Stimulated activated CD4-positive, alpha-beta T cell treated with anti-CD3 and anti-CD28 coated beads, Interleukin-1b, Interleukin-23, amount 100 ng/mL, for 1 hour (primary cell): ENCODE results near the gene PTPN1.

Experiments used
- DNase-seq, 2 donors: peaks; one replicate each; pipeline ENCODE4 v3.0.0-alpha.2; 2020; ENCODE audit warnings: low read depth in 2 of 2

The PTPN1 gene

GRCh38 chr20:50513169-50514034 is 3.2 kb downstream of the PTPN1 start:
- DNase-seq = no peak

DNA sequence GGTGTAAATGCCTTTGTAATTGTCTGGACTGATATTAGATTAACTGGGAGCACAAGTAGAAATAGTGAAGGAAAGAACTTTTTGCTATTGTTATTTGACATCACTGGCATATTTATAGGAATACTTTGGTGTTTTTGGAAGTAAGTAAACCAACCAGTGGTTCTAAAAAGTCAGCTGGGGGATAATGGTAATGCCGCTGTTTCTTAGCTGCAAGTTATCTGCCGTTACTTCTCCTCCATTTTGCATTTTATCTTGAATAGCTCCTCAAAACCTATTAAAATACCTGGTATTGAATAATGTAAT is 3.8 kb downstream of the PTPN1 start:
- DNase-seq = no peak

GRCh38 chr20:50514750-50515149 is 4.6 kb downstream of the PTPN1 start:
- DNase-seq = no peak

DNA sequence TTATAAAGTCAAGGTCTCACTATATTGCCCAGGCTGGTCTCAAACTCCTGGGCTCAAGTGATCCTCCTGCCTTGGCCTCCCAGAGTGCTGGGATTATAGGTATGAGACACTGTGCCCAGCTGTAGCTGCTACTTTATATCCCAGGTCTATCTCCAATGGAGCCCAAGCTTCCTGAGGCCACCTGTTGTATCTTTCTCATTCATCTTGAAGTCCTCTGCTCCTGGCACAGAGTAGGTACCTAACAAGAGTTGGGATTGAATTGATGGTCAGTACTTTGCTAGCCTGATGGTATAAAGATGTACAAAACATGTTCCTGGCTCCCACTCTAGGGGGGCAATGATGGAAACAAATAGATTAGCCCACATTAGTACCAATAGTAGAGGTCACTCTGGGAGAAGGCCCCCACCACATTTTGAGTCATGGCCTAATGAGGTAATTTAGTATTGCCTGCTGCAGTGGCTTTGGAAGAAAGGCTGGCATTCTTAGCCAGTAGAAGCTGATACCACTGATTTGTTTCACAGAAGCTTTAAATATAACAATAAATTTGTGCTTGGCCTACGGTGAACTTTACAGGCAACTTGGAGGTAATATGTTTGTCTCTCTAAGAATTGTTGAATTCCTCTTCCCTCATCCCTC is 5.4 kb downstream of the PTPN1 start:
- DNase-seq = no peak

GRCh38 chr20:50516180-50516934 is 6.2 kb downstream of the PTPN1 start:
- DNase-seq = no peak

- DNase-seq = no peak
Measured at GRCh38 chr20:50516935-50517816, 7.0 kb downstream of the PTPN1 start.

DNA sequence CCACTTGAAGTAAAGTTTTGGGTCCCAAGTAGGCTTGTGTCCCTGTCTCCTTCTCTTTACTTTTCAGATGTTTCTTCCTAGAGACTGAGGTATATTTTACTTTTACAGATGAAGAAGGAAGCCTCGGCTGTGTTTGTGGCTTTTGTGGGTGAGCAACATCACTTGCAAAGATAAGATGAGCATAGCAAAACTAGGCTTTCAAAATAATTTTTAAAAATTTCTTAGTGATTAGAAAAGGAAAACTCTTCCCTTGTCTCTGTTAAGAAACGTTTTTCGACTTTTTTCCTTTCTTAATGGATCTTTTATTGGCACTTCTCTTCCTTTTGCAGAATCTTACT is 7.6 kb downstream of the PTPN1 start:
- no peak for DNase-seq

- no peak for DNase-seq
Measured at GRCh38 chr20:50518270-50518721, 8.1 kb downstream of the PTPN1 start.

DNA sequence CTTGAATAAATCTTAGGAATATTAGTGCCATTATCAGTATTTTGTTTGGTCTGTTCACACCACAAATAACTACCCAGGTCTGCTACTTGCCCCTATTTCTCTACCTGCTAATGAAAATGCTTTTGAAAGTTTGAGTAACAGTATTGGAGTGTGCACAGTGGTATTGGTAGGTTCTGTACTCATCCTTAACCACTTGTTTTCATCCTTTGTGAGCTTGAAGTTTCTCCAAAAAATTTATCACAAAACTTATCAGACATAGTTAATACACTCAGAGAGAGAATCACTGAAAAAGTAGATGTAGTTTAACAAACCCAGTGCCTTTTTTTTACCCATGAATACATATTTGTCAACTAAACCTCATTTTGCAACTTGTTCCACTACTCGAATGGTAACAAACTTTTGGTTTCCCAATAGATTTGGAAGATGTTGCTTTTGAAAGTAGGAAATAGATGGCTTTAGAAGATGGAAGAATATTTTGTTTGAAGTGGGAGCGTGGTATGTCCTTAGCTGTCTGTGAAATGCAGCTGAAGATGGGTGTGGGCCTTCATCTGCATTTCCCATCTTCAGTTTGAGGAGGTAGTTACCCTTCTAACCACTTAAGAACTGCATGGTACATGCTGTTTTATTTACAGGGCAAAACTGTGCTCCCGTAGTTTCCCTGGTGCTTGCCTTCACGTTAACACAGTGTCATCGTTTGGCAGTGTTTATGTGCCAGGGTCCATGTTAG is 9.0 kb downstream of the PTPN1 start:
- no peak for DNase-seq

GRCh38 chr20:50520222-50520880 is 10.2 kb downstream of the PTPN1 start:
- DNase-seq = no peak

DNA sequence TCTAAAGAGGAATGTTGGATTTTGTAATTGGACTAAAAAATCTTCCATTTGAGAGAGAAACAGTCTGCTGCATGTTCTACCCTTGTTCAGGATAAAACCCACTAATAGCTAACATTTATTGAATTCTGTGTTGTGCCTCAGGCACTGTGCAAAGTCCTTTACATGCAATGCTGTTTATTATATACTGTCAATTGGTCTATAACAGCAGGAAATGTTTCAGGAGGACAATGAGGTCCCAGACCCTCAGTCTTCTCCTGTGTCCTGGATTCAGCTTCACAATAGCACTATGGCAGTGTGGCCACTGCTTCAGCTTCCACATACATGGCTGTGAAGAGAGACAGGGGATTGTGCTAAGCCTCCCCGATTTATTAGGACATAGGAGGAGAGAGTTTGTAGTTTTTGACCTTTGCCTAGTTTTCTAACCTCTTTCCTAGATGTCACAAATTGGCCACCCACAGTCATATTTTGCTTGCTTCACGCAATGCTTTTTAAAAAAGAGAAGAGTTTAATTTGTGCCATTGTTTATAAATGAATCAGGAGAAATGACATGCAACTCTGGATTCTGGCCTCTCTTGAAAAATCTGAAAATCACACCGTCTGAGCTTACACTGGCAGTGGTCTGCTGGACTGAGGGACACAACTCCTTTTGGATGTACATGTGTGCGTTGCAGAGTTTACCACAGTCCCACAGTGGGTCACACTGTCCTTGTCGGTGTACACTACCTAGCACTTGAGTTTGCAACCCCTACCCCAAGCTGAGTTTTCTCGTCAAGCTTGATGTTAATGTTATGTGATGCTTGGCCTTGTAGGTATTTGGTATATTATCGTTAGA is 11.3 kb downstream of the PTPN1 start:
- DNase-seq = no peak

GRCh38 chr20:50522053-50522674 is 12.0 kb downstream of the PTPN1 start:
- DNase-seq = no peak

- DNase-seq = no peak
Measured at GRCh38 chr20:50523552-50524167, 13.5 kb downstream of the PTPN1 start.

GRCh38 chr20:50525681-50526080 is 15.5 kb downstream of the PTPN1 start:
- no peak for DNase-seq

GRCh38 chr20:50526403-50526989 is 16.3 kb downstream of the PTPN1 start:
- DNase-seq = no peak

DNA sequence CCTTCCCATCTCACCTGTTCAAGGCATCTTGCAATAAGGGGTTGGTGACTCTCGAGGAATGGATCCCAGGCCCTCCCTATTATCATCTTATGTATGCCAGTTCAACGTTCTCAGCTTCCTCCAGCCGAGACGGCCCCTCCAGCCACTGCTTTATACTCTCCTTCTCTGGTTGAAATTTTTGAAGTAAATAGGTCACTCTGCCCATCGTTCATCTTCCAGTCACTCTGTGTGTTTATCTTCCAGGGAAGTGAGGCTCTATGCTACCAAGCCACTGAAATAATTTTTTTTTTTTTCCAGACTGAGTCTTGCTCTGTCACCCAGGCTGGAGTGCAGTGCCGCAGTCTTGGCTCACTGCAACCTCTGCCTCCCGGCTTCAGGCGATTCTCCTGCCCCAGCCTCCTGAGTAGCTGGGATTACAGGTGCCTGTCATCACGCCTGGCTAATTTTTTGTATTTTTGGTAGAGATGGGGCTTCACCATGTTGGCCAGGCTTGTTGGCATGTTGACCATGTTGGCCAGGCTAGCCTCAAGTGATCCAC is 17.0 kb downstream of the PTPN1 start:
- DNase-seq = no peak

GRCh38 chr20:50528129-50528528 is 17.9 kb downstream of the PTPN1 start:
- DNase-seq = no peak

- no peak for DNase-seq
Measured at GRCh38 chr20:50528804-50529351, 18.7 kb downstream of the PTPN1 start.
